GM23248 (cell line): ENCODE data around the gene KCNIP3.
"Not testable (repeated sequence)": the region's sequence is repeated elsewhere in the genome, so short reads cannot be mapped to it uniquely, and the experiment has no call there.

Source experiments
- EZH2 ChIP-seq: fragments of 200-600 bp; sonication (generic); IDR thresholded peaks from 2 replicates; pipeline ENCODE4 v1.6.1; 2018; ENCODE audit warnings: antibody characterized with exemption, mild to moderate bottlenecking; ENCODE audit not compliant: insufficient read depth, poor library complexity, severe bottlenecking
- EZH2phosphoT487 ChIP-seq: fragments of 200-600 bp; sonication (generic); IDR thresholded peaks from 2 replicates; pipeline ENCODE4 v1.6.1; 2018; ENCODE audit warnings: antibody characterized with exemption, moderate library complexity, mild to moderate bottlenecking, low read depth; ENCODE audit not compliant: insufficient read depth

DNA sequence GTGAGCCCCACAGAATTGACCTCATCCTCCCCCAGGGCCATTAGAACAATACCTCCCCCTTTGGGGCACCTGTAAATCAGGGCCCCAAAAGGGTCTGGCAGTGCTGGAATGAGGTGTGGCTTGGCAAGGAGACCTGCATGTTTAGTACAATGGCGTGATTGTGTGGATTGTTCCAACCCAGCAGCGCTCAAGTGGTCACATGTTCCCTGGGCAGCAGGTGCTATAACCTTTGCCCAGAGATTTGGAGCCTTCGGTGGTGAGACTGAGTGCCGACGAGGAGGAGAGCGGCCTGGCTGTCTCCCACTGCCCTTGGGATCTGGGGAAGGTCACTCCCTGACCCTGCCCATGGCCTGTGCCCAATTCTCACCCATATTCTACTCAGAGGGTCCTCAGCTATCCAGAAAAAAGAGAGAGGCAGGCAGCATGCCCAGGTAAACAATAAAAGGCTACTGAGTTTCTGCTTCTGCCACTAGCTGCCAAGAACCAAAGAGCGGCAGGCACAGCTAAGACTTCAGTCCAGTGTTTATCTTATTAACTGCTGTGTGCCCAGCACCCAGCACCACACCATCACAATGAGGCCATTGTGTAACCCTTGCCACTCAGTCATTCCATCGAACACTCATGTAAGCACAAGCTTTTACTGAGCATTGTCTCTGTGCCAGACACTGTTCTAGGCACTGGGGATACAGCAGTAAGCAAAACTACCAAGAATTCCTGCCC lies 132.8 kb downstream of the KCNIP3 start:
- TF ChIP-seq EZH2, EZH2phosphoT487: not testable (repeated sequence)
